HG03442 (cell line): Measurements from ENCODE around the gene METTL23.
A peak's percentile ranks its signal among the peaks of the same experiment; 100 is the strongest.
"Not testable (repeated sequence)": the region's sequence is repeated elsewhere in the genome, so short reads cannot be mapped to it uniquely, and the experiment has no call there.

Experiments
- ATAC-seq: cut with Tn5 transposase; IDR thresholded peaks from one replicate; pipeline ENCODE4 v1.9.1; 2021; ENCODE audit warnings: mild to moderate bottlenecking, moderate library complexity; ENCODE audit not compliant: unreplicated experiment

METTL23 gene

GRCh38 chr17:76710863-76711611 lies 15.6 kb upstream of the METTL23 start, which contains the start of gene MXRA7:
Gene MXRA7 (minus strand): TSS chr17:76710965. CDS start chr17:76710946, 19 bp downstream.
- ATAC-seq = no peak

- ATAC-seq = not testable (repeated sequence)
Observed at GRCh38 chr17:76712321-76712720, 14.3 kb upstream of the METTL23 start.

- ATAC-seq = no peak
Observed at GRCh38 chr17:76713765-76714164, 12.9 kb upstream of the METTL23 start.

- ATAC-seq = no peak
Observed at GRCh38 chr17:76714336-76714735, 12.3 kb upstream of the METTL23 start.

GRCh38 chr17:76714822-76715495 lies 11.7 kb upstream of the METTL23 start:
- ATAC-seq = no peak

- ATAC-seq = no peak
Observed at GRCh38 chr17:76715496-76715830, 11.2 kb upstream of the METTL23 start.

- ATAC-seq = no peak
Observed at GRCh38 chr17:76716146-76716838, 10.3 kb upstream of the METTL23 start.

- no peak for ATAC-seq
Observed at GRCh38 chr17:76716839-76717215, 9.8 kb upstream of the METTL23 start.

- ATAC-seq = no peak
Observed at GRCh38 chr17:76718516-76718915, 8.1 kb upstream of the METTL23 start.

GRCh38 chr17:76720211-76720610 lies 6.4 kb upstream of the METTL23 start:
- ATAC-seq = no peak

- no peak for ATAC-seq
Observed at GRCh38 chr17:76720941-76721340, 5.7 kb upstream of the METTL23 start.

GRCh38 chr17:76721463-76721862 lies 5.2 kb upstream of the METTL23 start:
- ATAC-seq = no peak

GRCh38 chr17:76722279-76722678 lies 4.4 kb upstream of the METTL23 start:
- no peak for ATAC-seq

GRCh38 chr17:76722977-76723376 lies 3.7 kb upstream of the METTL23 start:
- not testable (repeated sequence) for ATAC-seq

- ATAC-seq = no peak
Observed at GRCh38 chr17:76723812-76724211, 2.8 kb upstream of the METTL23 start.

GRCh38 chr17:76725580-76726230 lies 934 bp upstream of the METTL23 start:
- ATAC-seq = peak; percentile 22

- ATAC-seq = peak; percentile 68
Observed at GRCh38 chr17:76726231-76726775, 336 bp upstream of the METTL23 start, which contains the start of gene JMJD6. Gene JMJD6 (minus strand): TSS chr17:76726606. CDS start chr17:76726475, 131 bp downstream.

GRCh38 chr17:76727745-76728456 lies 1.3 kb downstream of the METTL23 start:
- ATAC-seq = no peak

- not testable (repeated sequence) for ATAC-seq
Observed at GRCh38 chr17:76731800-76732733, 5.4 kb downstream of the METTL23 start.
